Psoas muscle (tissue), 8 donors: Measurements from ENCODE around the gene HAGH. TPM values are rescaled to one million over a fixed set of nuclear protein-coding genes. Genes with fewer than 3 reads are reported as not detected.

Experiments
- ATAC-seq, 4 donors: fragments of 200-7000 bp; cut with Tn5 transposase; one replicate each; pipeline ENCODE4 v1.9.1; 2020; ENCODE audit warnings: moderate library complexity in 3 of 4, mild to moderate bottlenecking in 2 of 4
- DNase-seq, 2 donors: peaks; one replicate each; pipeline ENCODE4 v3.0.0-alpha.2; 2020
- H3K27ac ChIP-seq: fragments of 200-600 bp; one replicate; pipeline ENCODE4 v1.8.0; 2022
- H3K27me3 ChIP-seq, 3 donors: fragments of 200-600 bp in 1 of 3; one replicate each; pipeline versions ENCODE4 v1.6.1 to v1.8.0; 2013 to 2022; ENCODE audit warnings: low read length in 2 of 3, mild to moderate bottlenecking in 2 of 3, moderate library complexity in 1 of 3; ENCODE audit not compliant: insufficient read depth in 3 of 3
- H3K36me3 ChIP-seq, 2 donors: fragments of 200-600 bp in 1 of 2; one replicate each; pipeline versions ENCODE4 v1.6.1 to v1.8.0; 2013 to 2022; ENCODE audit warnings: low read depth in 1 of 2, mild to moderate bottlenecking in 1 of 2, moderate library complexity in 1 of 2; ENCODE audit not compliant: insufficient read depth in 1 of 2
- H3K4me1 ChIP-seq: fragments of 200-600 bp; one replicate; pipeline ENCODE4 v1.8.0; 2022
- H3K4me3 ChIP-seq: fragments of 200-600 bp; one replicate; pipeline ENCODE4 v1.8.0; 2022; ENCODE audit warnings: mild to moderate bottlenecking
- H3K9me3 ChIP-seq: fragments of 200-600 bp; one replicate; pipeline ENCODE4 v1.8.0; 2022
- CTCF ChIP-seq: fragments of 200-600 bp; IDR thresholded peaks from one replicate; pipeline ENCODE4 v1.8.0; 2022; ENCODE audit warnings: antibody characterized with exemption
- WGBS, 3 donors: extraction: QIAGEN DNeasy Blood & Tissue Kit; methylation state at CpG; one replicate each; pipeline versions ENCODE4 v1.1.6 to v1.1.7; 2013; 5-methylcytosine and 5-hydroxymethylcytosine counted together
- intact Hi-C, 2 donors: fragments of 100-400 bp; cut with DNase I; formaldehyde crosslinking; loops; one replicate each; pipeline versions ENCODE4 v1.11.0 to v1.14.2; 2022
- polyA plus RNA-seq, 3 donors: library from polyadenylated mRNA; stranded (reverse); fragments of 200-250 nt; gene quantifications; one replicate each; pipeline ENCODE4 v1.2.3, GENCODE V29; 2013
- total RNA-seq, 4 donors: library from RNA; stranded (reverse); fragmentation: NEBNext Ultra II Directional in 2 of 4; extraction: Animal tissue kit (Norgen Biotek cat#: 25700) in 2 of 4; gene quantifications; one replicate each; pipeline versions ENCODE4 v1.2.1 to v1.2.4, GENCODE V29; 2021 to 2023
- donor health status: healthy with polysubstance abuse.
- donor health status: DM: no; HTN: no; CAD: no; lungs with moderate emphysema.
- donor health status: Bipolar disorder and iron deficiency.
- donor health status: healthy.
- donor health status: DM: yes; HTN: yes; CAD: no.
- donor health status: DM: no; HTN: no; CAD: no.
- donor health status: DM: no; HTN: no; CAD: no.
- donor health status: DM: yes; HTN: yes; CAD: no.

HAGH gene
- total and polyA plus RNA-seq, 7 donors: 112 to 277 (median 160) TPM

DNA sequence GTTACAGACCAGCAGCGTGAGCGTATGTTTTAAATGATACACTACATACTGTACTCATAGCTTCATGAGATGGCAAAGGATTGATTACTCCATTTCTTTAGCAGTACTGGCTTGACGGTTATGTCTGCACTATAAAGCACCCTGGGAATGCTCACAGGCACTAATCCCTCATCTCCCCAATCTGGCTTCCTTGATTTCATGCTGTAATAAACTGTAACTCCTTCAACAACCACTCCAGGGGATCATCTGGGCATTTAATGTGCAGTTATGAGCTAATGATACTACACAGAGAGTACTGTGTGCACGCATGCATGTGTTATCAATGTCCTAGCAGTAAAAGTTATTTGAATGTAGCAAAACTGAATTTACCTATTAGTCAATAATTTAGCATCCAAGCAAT, 25.2 kb upstream of the HAGH start:
- DNase-seq (no peak), ATAC-seq (no peak)
- Histone ChIP-seq H3K36me3 (no peaks in the 10 kb centered on the region), H3K9me3 (no peaks in the 10 kb centered on the region), H3K27me3 (peaks cover 0 to 8% (median 2%) of the 10 kb centered on the region in 3 donors), H3K4me3 (no peak overlapping the region), H3K27ac (no peak overlapping the region), H3K4me1 (no peaks in the 10 kb centered on the region)
- WGBS, 3 donors: 43 to 54% (median 45%) methylated on average over 4 of the region's 4 CpGs
- TF ChIP-seq CTCF: no peak
- intact Hi-C loops: no loop called here

- no peaks in the 10 kb centered on the region for H3K36me3 ChIP-seq
- no peak overlapping the region for H3K27ac ChIP-seq
- intact Hi-C loops: no loop called here
- H3K4me3 ChIP-seq: no peak overlapping the region
- DNase-seq (no peak), ATAC-seq (no peak)
- no peaks in the 10 kb centered on the region for H3K4me1 ChIP-seq
- peaks cover 0 to 8% (median 0%) of the 10 kb centered on the region in 3 donors for H3K27me3 ChIP-seq
- no peaks in the 10 kb centered on the region for H3K9me3 ChIP-seq
- 64 to 72% (median 67%) methylated on average over 7 of the region's 7 CpGs for WGBS, 3 donors
- no peak for TF ChIP-seq CTCF
These were observed 24.4 kb upstream of the HAGH start for GRCh38 chr16:1850981-1851380.

DNA sequence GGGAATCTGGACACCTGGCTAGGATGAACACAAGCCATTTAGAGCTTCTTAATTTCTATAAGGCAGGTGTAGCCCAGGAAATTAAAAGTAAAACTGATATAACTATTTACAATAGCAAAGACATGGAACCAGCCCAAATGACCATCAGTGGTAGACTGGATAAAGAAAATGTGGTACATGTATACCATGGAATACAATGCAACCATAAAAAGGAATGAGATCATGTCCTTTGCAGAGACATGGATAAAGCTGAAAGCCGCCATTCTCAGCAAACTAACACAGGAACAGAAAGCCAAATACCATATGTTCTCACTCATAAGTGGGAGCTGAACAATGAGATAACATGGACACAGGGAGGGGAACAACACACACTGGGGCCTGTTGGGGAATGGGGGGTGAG, 19.8 kb upstream of the HAGH start:
- 63 to 76% (median 75%) methylated on average over 1 of the region's 1 CpG for WGBS, 3 donors

GRCh38 chr16:1845985-1846384, 19.4 kb upstream of the HAGH start:
- ATAC-seq (no peak), DNase-seq (no peak)
- intact Hi-C loops: no loop called here
- Histone ChIP-seq H3K4me1 (no peaks in the 10 kb centered on the region), H3K27me3 (no peaks in the 10 kb centered on the region), H3K9me3 (no peaks in the 10 kb centered on the region), H3K4me3 (no peak overlapping the region), H3K27ac (no peak overlapping the region), H3K36me3 (no peaks in the 10 kb centered on the region)
- TF ChIP-seq CTCF: no peak
- 49 to 57% (median 56%) methylated on average over 4 of the region's 4 CpGs for WGBS, 3 donors

More for the DNA sequence above, 19.8 kb upstream of the HAGH start:
- Histone ChIP-seq H3K36me3 (no peaks in the 10 kb centered on the region), H3K4me3 (no peak overlapping the region), H3K27ac (no peak overlapping the region), H3K4me1 (no peaks in the 10 kb centered on the region), H3K27me3 (no peaks in the 10 kb centered on the region), H3K9me3 (no peaks in the 10 kb centered on the region)
- no peak for ATAC-seq
- intact Hi-C loops: no loop called here
- TF ChIP-seq CTCF: no peak
- no peak for DNase-seq

GRCh38 chr16:1839554-1839953, 12.9 kb upstream of the HAGH start:
- ATAC-seq (no peak), DNase-seq (no peak)
- no peaks in the 10 kb centered on the region for H3K4me1 ChIP-seq
- no peaks in the 10 kb centered on the region for H3K9me3 ChIP-seq
- H3K27ac ChIP-seq: no peak overlapping the region
- no peaks in the 10 kb centered on the region for H3K27me3 ChIP-seq
- WGBS, 3 donors: 54 to 67% (median 64%) methylated on average over 9 of the region's 9 CpGs
- H3K4me3 ChIP-seq: no peak overlapping the region
- no peak for TF ChIP-seq CTCF
- intact Hi-C loops: no loop called here
- H3K36me3 ChIP-seq: peaks cover 0 to 7% of the 10 kb centered on the region in 2 donors
